Right lobe of liver (tissue), 4 donors: Measurements from ENCODE around the gene BMPR2.

Source experiments
- POLR2A ChIP-seq: fragments of 450-650 bp; IDR thresholded peaks from one replicate; pipeline ENCODE4 v1.6.1; 2017; ENCODE audit warnings: antibody characterized with exemption, mild to moderate bottlenecking
- TF ChIP-seq, protein P1 (sequence below), 4 donors: fragments of 200-600 bp in 3 of 4; fragments of 450-650 bp in 1 of 4; IDR thresholded peaks; one replicate each; pipeline versions ENCODE4 v1.5.1 to v1.8.0; 2016 to 2022; ENCODE audit warnings: antibody characterized with exemption in 4 of 4, mild to moderate bottlenecking in 2 of 4
- donor health status: DM: no; HTN: no; CAD: no.
- donor health status: DM: no; HTN: no; CAD: no.
- donor health status: DM: no; HTN: yes; CAD: no.

DNA sequence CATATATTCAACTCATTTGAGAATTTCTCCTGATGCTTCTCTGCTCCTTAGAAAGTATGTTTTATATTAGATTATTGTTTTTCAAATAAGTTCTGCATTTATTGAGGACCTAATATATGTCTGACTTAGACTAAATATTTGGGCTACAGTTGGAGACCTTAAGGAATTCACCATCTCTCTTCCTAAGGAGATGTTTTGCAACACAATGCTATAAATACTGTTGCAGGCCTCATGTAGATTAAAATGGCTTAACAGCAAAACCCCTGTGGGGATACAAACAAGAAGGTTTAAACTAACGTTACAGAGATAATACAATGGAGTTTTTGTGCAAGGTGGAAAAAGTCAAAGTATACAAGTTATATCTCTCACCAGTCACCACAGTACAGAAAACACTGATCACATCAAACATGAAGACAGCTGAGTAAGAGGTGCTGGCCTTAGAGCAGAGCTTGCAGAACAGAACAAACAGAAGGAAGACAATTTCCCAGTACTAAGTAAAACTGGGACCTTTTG is 20.1 kb upstream of the BMPR2 start:
- TF ChIP-seq, protein P1, sequence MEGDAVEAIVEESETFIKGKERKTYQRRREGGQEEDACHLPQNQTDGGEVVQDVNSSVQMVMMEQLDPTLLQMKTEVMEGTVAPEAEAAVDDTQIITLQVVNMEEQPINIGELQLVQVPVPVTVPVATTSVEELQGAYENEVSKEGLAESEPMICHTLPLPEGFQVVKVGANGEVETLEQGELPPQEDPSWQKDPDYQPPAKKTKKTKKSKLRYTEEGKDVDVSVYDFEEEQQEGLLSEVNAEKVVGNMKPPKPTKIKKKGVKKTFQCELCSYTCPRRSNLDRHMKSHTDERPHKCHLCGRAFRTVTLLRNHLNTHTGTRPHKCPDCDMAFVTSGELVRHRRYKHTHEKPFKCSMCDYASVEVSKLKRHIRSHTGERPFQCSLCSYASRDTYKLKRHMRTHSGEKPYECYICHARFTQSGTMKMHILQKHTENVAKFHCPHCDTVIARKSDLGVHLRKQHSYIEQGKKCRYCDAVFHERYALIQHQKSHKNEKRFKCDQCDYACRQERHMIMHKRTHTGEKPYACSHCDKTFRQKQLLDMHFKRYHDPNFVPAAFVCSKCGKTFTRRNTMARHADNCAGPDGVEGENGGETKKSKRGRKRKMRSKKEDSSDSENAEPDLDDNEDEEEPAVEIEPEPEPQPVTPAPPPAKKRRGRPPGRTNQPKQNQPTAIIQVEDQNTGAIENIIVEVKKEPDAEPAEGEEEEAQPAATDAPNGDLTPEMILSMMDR (IDR thresholded peaks at IDR 0.05) = no peak
- no peak for TF ChIP-seq POLR2A
